GM20000 (cell line): Measurements from ENCODE around the gene UNC119.
A peak's percentile ranks its signal among the peaks of the same experiment; 100 is the strongest.

Experiments
- DNase-seq: peaks from one replicate; pipeline ENCODE4 v3.0.0; 2012; ENCODE audit warnings: low spot score
- CTCF ChIP-seq: IDR thresholded peaks from 2 replicates; pipeline ENCODE4 v1.5.1; 2012; ENCODE audit warnings: mild to moderate bottlenecking, control low read depth; ENCODE audit errors: extremely low read depth, missing control alignments

The UNC119 gene

DNA sequence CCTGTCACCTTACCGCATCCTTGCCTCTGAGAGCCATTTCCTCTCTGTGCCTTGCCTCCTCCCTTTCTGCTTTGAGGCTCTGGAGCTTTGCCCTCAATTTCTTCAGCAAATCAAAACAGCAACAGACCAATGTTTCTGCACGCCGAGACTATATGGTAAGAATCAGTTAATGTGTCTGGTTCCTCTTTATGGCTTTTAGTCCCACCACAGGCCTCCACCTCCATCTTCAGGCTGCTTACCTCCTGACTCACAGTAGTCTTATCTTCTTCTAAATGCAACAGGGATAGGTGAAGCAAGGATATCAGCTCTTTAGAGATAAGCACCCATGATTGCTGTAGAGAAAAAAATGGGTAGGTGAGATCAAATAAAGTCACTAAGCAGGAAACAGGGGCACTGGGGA is 33.4 kb upstream of the UNC119 start:
- TF ChIP-seq CTCF = no peak
- no peak for DNase-seq

- TF ChIP-seq CTCF = no peak
- no peak for DNase-seq
Measured at GRCh38 chr17:28584434-28584833, 32.0 kb upstream of the UNC119 start.

DNA sequence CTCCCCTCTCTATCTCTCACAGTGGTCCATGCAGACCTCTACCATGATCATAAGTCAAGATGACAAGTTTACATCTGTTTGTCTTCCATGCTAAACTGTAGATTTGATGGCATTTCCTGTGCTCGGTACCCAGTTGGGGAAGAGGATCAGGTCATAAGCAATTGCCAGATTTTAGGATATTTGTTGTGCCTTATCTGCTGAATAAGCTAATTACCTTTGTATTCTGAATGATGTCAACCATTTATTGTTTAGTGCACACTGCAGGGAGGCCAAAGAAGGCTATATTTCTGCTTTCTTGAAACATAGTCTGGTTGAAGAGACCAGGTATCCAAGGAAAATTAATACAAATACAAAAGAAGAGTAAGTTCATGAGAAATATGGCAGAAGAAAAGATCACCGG is 30.1 kb upstream of the UNC119 start:
- no peak for TF ChIP-seq CTCF

DNA sequence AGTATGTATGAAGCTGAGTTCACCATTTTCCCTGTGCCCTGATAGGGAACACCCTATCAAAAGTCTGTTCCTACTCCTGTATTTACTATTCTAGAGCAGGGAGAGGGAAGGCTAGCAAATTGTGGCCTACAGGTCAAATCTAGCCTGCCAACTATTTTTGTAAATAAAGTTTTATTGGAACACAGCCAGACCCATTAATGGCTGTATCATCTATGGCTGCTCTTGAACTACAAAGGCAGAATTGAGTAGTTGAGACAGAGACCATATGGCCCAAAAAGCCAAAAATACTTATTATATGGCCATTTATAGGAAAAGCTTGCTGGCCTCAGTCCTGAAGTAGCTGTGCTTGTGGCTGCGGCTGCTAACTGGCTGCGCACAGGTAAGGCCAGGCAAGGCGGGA is 28.5 kb upstream of the UNC119 start:
- TF ChIP-seq CTCF = no peak
- DNase-seq = no peak

More for the DNA sequence above, 30.1 kb upstream of the UNC119 start:
- no peak for DNase-seq

GRCh38 chr17:28579526-28579925 is 27.1 kb upstream of the UNC119 start:
- TF ChIP-seq CTCF = no peak
- peak; percentile 43 for DNase-seq

DNA sequence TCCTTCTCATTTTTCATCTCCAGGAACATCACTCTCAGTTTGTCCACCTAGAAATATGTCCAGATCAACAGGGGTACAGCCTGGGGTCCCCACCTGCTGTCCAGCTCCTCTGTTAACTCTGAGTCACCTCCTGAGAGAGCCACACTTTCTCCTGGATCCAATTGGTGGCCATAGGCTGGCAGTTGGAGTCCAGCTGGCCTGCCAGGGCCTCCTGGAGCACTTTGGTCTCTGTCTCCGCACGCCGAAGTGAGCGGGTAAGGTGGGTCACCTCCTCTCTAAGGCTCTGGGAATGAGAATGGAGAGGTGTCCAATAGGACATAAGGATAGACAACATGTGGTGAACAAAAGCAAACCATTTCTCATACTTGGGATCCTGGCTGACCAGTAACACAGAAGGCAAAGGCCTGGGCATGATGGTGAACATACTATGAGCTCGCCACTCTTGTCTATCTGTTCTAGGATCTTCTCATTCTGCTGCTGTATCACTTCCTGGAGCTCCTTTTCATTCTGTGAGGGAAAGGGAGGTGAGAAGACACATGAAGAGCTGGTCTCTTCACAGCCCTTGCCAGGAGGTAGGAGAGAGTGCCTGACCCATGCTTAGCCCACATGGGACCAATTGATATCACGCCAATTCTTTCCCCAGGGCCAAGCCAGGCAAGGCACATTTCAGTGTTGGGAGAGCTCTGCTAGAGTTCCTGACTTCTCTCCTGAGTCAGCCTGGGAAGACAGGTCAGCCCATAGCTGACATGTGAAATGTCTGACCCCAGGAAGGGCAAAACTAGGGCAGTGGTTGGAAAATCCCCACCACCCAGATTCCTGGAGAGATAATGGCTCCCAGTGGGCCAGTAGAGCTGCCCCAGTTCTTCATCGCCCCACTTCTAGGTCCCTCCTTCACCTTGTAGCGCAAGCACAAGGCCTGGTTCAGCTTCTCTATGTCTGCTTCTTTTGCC is 26.1 kb upstream of the UNC119 start:
- no peak for DNase-seq
- no peak for TF ChIP-seq CTCF

- TF ChIP-seq CTCF = no peak
- DNase-seq = no peak
Measured at GRCh38 chr17:28577466-28577824, 25.0 kb upstream of the UNC119 start.
